Cardiac muscle cell (in vitro differentiated cells and primary cell): ENCODE data around the gene SIX3. TPM values are rescaled to one million over a fixed set of nuclear protein-coding genes. Genes with fewer than 3 reads are reported as not detected.

ENCODE experiments used
- DNase-seq, 2 donors: peaks; one replicate each; pipeline versions ENCODE4 v3.0.0 to v3.0.0-alpha.2; 2010 to 2017; ENCODE audit warnings: low read depth in 1 of 2, low spot score in 1 of 2
- H3K27ac ChIP-seq: fragments of 200-600 bp; sonication (generic); 2 replicates; pipeline ENCODE4 v1.5.1; 2016
- H3K27me3 ChIP-seq: fragments of 200-600 bp; sonication (generic); 2 replicates; pipeline ENCODE4 v1.6.0; 2016; ENCODE audit warnings: control low read depth
- H3K36me3 ChIP-seq: fragments of 200-600 bp; sonication (generic); 2 replicates; pipeline ENCODE4 v1.5.1; 2016; ENCODE audit warnings: control low read depth
- H3K4me1 ChIP-seq: fragments of 200-600 bp; sonication (generic); 2 replicates; pipeline ENCODE4 v1.8.1; 2017; ENCODE audit warnings: low read depth, mild to moderate bottlenecking, mixed run types
- H3K4me3 ChIP-seq: fragments of 200-600 bp; sonication (generic); 2 replicates; pipeline ENCODE4 v1.5.1; 2016; ENCODE audit warnings: mild to moderate bottlenecking
- H3K9me3 ChIP-seq: fragments of 200-600 bp; sonication (generic); 2 replicates; pipeline ENCODE4 v1.5.1; 2017; ENCODE audit warnings: low read depth, mild to moderate bottlenecking, control low read depth
- polyA plus RNA-seq: library from polyadenylated mRNA; unstranded; fragments of >200 nt; fragmentation: Nextera tagmentation; extraction: Ambion mirVana; gene quantifications from 2 replicates; pipeline ENCODE4 v1.2.1, GENCODE V29; 2016
- total RNA-seq: library from RNA; depleted of rRNA; stranded (reverse); fragments of >200 nt; gene quantifications from 2 replicates; pipeline ENCODE4 v1.2.3, GENCODE V29; 2016
- TF ChIP-seq, protein P1 (sequence below): IDR thresholded peaks from 2 replicates; pipeline ENCODE4 v1.5.1; 2012; ENCODE audit warnings: low read depth, mild to moderate bottlenecking, low read length

The SIX3 gene
- total and polyA plus RNA-seq, 2 experiments from 2014 or later = not detected

DNA sequence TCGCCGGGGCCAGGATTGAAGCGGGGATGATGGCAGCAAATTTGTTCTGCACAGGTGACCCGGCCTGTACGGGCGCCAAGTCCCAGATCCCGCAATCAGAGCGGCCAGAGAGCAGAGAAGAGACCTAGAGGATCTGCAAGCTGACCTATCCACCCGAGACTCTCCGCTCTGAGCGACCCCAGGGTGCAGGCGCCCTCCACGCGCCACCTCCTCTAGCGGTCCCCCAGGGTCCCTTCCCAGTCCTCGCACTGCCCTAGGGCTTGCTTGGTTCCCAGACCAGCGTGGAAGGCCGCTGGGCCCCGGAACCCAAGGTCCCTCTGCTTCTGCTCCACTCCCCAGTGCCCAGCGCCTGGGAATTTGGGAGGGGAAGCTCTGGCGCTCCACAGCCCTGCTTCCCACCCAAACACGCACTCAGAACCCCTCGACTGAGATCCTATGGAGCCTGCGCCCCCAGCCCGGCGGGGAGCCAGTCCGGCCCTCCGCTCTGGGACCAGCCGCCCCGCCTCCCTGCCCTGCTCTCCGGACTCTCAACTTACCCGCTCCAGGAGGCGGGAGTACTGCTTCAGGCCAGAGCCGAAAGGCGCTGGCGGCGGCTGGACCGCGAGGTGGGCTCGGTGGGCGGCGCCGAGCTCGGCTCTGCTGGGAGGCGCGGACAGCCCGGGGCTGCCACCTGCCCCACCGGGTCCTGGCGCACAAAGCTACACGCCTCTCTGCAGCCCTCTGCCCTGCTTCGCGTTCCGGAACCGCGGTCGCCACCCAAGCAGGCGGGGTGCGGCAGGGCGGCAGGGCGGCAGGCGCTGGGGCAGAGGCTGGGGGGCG is 3.0 kb upstream of the SIX3 start:
- Histone ChIP-seq H3K27ac (no peak overlapping the region), H3K9me3 (no peaks in the 10 kb centered on the region), H3K4me3 (peak overlapping the region; percentile 3), H3K27me3 (peaks cover 100% of the 10 kb centered on the region), H3K4me1 (peaks cover 3% of the 10 kb centered on the region), H3K36me3 (no peaks in the 10 kb centered on the region)
- peak in 1 of 2 donors; percentile 52 for DNase-seq
- TF ChIP-seq, protein P1, sequence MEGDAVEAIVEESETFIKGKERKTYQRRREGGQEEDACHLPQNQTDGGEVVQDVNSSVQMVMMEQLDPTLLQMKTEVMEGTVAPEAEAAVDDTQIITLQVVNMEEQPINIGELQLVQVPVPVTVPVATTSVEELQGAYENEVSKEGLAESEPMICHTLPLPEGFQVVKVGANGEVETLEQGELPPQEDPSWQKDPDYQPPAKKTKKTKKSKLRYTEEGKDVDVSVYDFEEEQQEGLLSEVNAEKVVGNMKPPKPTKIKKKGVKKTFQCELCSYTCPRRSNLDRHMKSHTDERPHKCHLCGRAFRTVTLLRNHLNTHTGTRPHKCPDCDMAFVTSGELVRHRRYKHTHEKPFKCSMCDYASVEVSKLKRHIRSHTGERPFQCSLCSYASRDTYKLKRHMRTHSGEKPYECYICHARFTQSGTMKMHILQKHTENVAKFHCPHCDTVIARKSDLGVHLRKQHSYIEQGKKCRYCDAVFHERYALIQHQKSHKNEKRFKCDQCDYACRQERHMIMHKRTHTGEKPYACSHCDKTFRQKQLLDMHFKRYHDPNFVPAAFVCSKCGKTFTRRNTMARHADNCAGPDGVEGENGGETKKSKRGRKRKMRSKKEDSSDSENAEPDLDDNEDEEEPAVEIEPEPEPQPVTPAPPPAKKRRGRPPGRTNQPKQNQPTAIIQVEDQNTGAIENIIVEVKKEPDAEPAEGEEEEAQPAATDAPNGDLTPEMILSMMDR = no peak

DNA sequence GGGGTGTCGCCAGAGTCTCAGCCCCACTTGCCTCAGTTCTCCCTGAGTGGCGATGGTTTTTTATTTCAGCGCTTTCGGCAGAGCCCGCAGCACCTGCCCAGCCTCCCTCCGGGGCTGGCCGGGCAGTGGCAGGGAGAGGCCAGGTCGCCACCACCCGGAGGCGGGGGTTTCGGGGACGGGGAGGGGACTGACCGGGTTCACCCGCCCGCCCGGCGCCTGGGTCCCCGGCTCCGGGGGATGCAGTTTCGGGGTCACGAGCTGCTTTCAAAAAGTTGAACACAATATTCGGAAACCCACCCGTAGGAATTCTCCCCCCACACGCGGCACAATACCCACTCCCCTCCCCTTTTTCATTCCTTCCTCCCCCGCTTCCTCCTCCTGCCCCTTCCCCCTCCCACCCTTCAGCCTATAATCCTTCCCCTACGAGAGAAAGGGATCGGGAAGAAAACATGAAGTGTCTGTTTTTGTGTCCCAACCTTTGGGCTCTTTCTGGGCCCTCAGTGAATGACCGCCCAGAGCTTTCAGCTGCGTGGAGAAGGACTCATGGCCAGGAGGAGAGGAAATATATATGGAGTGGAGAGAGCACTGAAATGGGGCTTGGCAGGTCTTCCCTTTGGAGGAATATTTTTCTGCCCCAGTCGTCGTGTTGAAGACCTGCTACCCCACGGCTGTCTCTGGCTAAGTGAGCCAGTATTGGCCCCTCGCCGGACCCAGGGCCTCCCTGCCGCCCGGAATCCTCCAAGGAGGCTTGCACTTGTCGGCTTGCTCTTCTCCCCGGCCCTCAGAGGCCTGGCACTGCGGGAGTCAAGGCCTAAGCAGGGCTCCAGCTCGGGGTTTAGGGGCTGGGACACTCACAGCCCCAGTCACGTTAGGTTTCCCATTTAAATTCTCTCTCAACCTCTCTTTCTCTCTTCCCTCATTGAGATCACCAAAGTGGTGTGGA is 2.1 kb upstream of the SIX3 start:
- Histone ChIP-seq H3K9me3 (no peaks in the 10 kb centered on the region), H3K4me3 (peak overlapping the region; percentile 3), H3K36me3 (no peaks in the 10 kb centered on the region), H3K27me3 (peaks cover 100% of the 10 kb centered on the region), H3K27ac (no peak overlapping the region), H3K4me1 (peaks cover 3% of the 10 kb centered on the region)
- TF ChIP-seq, protein P1 = no peak
- DNase-seq = no peak

DNA sequence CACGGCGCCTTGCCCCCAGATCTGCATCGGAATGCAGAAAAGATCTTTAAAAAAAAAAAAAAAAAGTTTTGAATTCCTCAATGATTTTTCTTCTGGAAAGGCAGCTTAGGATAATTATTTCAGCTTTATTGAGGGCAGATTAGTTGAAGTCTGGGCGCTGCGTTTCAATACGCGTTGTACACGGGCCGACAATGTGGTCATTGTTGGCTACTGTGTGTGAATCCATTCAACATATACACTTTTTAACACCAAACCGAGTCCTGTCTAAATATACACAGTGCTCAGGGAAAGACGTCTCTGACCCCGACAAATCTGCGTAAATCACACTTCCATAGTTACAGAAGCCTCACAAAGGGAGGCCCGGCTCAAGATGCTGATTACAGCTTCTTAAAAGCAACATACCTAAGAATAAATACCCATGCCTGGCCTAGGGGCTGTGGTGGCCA is 1.4 kb upstream of the SIX3 start:
- H3K4me3 ChIP-seq = no peak overlapping the region
- H3K4me1 ChIP-seq = peaks cover 3% of the 10 kb centered on the region
- H3K27ac ChIP-seq = no peak overlapping the region
- H3K9me3 ChIP-seq = no peaks in the 10 kb centered on the region
- H3K27me3 ChIP-seq = peaks cover 100% of the 10 kb centered on the region
- no peak for DNase-seq
- TF ChIP-seq, protein P1 = no peak
- no peaks in the 10 kb centered on the region for H3K36me3 ChIP-seq

DNA sequence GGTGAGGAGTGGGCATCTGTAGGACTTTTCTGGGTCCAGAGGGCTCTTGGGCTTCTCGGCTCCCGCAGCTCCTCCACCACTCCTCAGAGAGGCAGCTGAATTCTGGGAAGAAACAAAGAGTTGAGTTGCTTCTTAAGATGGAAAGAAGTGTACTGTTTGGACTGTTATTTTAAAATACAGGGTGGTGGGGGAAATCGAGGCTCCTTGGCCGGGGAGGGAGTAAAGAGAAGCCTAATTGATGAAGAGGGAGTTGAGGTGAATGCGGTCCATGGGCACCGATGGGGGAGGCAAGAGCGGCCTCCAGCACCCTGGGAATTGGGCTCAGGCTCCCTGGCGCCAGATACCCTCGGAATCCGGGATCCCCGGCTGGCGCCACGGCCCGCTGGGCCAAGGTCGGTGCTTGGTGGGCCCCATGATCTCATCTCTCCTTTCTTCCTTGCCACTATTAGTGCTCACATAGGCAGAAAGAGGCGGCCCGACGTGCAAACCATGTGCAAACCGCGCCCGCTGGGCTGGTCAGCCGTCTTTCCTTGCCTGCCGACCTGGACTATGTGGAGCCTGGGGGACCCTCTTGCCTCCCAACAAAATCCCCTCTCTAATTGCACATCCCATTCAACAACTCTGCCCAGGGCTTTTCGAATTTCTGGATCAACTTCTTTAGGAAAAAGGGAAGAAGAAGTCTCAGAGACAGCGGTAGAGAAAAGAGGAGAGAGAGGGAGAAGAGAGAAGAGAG is 604 bp upstream of the SIX3 start:
- Histone ChIP-seq H3K36me3 (no peaks in the 10 kb centered on the region), H3K4me3 (no peak overlapping the region), H3K9me3 (no peaks in the 10 kb centered on the region), H3K27ac (no peak overlapping the region), H3K4me1 (peaks cover 3% of the 10 kb centered on the region), H3K27me3 (peaks cover 100% of the 10 kb centered on the region)
- TF ChIP-seq, protein P1 = no peak
- DNase-seq = no peak
